Forelimb muscle (tissue), 1 donor: Measurements from ENCODE around the gene ETFB. TPM values are rescaled to one million over a fixed set of nuclear protein-coding genes. Genes with fewer than 3 reads are reported as not detected.

ENCODE experiments used
- DNase-seq: peaks from one replicate; pipeline ENCODE4 v3.0.0-alpha.2; 2013; ENCODE audit warnings: low read depth
- polyA plus RNA-seq: library from polyadenylated mRNA; unstranded; fragments of 120-200 nt; gene quantifications from one replicate; pipeline ENCODE4 v1.2.1, GENCODE V29; 2013; ENCODE audit not compliant: insufficient read length

Gene ETFB
- polyA plus RNA-seq, 1 donor = 40.1 TPM

DNA sequence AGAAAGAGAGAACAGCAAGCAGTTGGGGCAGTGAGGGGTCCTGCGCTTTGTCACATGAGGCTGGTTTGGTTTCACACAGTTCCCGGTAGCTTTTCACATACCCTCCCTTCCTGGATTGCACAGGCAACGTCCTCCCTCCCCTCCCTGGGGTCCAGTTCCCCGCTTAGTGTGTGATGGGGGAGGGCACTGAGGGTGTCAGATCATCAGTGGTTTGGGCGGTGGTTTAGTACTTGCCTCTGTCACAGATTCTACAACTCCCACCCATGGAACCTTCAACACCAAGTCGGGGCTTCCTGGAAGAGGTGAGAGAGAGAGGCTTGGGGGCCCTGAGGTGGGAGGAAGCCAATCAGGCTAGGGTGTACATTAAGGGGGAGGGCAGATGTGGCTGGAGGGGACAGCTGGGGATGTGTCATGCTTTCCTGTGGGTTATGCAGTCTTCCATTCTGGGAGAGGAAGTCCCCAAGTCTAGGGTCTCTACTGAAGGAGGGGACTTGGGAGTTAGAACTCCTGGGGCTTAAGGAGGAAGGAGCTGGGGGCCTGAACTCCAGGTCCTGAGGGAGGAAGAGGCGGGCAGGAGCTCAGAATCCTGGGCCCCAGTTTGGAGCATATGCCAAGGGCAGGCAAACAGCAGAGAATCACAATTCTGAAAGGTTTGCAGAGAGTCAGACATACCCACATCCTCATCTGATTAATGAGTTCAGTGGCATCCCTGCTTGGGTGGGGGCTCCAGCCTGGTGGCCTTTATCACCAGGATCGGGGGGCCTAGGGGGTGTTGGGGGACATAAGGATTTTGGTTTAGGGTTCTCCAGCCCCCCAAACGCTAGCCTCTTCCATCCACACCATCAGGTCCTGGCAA, 6.7 kb upstream of the ETFB start, which contains the start of gene NKG7:
Gene NKG7, minus strand, starts transcription at position 6 of the 856 bp plus-strand sequence. CDS start 119 bp downstream, outside the sequence.
- no peak for DNase-seq

- DNase-seq = no peak
Measured at GRCh38 chr19:51372021-51372648, 5.9 kb upstream of the ETFB start.

GRCh38 chr19:51371186-51371690, 5.0 kb upstream of the ETFB start:
- no peak for DNase-seq

- no peak for DNase-seq
Measured at GRCh38 chr19:51370230-51370629, 4.0 kb upstream of the ETFB start.

- no peak for DNase-seq
Measured at GRCh38 chr19:51368366-51369282, 2.4 kb upstream of the ETFB start, which contains the start of gene CLDND2. CLDND2 (minus strand) TSS chr19:51369003; CDS start chr19:51368577, 426 bp downstream.

DNA sequence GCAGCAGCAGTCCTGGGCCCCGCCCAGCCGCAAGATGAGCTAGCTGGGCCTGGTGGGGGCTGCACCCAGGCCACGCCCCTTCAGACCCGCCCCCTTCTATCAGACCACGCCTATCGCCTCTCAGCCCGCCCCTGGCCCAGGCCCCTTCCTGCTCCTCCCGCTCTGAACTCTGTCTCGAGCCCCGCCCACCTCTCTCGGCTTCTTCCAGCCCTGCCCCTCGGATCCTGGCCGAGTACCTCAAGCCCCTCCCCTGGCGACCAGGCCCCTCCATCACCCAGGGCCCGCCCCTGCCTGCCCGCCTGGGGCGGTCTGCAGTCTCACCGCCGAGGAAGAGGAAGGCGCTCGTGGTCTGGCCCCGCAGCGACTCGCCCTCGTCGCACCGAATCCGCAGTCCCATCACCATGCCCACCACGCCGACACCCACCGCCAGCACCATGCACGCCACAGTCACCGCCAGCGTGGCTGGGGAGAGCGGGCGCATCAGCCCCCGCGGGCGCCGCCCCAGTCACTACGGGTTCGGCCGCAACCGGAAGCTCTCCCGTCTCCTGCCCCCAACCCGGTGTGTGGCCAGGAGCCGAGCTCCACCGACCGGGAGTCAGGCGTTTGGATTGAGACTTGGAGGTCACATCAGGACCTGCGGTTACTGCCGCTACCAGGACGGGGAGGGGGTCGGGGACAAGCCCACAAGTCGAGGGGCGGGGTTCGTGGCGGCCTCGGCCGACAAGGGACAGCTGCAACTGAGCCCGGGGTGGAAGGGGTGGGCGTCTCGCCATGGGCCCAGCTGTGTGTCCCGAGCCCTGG, 1.6 kb upstream of the ETFB start:
- peak; percentile 91 for DNase-seq

DNA sequence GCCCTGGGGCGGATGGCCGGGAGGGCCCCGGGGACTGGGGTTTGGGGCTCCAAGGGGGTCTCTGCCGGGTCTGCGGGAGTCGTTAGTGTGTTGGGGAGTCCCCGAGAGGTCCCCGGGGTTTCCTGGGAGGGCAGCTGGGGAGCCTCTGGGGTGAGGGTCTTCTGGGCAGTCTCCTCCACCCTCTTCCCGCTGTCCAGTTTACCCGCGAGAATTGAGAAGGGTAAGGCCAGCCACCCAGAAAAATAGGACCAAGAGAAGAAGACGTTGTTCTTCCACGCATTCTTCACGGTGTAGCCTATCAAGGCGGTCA, 1.0 kb upstream of the ETFB start:
- no peak for DNase-seq

DNA sequence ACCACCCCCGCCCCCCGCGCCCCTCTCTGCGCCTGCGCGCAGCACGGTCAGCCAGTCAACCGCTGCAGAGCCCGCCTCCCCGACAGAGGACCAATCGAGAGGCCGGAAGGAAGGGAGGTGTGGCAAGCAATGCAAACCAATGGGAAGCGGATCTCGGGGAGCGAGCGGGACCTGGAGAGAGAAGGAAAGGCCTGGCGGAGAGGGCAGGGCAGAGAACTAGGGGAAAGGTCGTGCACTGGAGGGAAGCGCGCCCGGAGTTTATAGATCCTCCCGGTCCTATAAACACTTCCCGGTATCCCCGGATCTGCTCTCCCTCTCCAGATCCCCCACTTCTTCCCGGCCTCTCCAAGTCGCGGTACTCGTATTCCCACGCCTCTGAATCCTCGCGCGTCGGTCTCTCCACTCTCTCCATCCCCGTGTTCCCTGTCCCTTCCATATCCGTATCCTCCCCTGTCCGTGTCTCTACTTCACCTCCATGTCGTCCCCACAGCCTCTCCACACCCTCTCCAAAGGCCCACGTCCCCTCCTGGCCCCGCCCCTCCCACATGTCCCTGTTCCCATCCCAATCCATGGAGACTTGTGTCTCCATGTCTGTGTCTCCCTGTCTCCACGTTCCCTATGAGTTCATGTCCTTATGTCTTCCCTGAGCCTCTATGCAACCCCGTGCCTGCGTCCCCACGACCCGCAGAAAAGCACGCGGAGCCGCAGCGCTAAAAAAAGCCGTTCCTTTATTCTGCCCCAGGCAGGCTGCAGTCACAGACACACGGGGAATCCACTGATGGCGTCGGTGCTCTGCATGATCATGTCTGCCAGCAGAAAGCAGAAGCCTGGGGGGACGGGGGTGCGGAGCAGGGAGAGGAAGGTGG, 434 bp upstream of the ETFB start:
- DNase-seq = peak; percentile 94

DNA sequence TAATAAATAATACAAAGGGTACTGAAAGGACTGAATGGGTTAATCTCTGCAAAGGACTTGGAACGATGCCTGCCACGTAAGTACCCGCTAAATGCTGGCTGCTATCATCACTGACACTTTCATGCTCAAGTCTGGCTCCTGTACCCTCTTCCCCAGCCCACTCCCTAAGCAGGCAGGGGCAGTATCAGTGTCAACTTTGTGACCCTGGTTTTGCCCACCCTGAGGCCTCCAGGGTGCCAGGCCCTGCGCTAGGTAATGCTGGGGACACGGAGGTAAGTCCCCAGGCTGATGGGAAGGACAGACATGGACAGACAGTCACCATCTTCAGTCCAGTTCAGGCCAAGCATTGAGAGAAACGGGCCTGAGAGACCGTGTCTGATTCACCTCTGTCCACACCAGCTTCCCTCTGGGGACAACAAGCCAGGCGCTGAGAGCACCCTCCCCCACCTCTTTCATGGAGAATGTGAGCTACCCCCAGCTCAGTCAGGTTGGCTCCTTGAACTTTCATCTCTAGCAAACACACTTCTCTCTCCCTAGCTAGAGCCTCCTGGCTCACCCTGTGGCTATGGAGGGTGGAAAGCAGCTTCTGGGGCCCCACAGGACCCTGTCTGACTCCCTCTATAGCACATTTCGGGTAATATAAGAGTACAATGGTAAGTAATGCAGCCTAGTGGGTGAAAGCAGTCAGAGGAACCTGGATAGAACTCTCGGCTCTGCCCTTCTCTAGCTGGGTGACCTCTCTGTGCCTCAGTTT, 800 bp downstream of the ETFB start:
- DNase-seq = no peak

- DNase-seq = no peak
Measured at GRCh38 chr19:51364200-51365106, 1.7 kb downstream of the ETFB start.

DNA sequence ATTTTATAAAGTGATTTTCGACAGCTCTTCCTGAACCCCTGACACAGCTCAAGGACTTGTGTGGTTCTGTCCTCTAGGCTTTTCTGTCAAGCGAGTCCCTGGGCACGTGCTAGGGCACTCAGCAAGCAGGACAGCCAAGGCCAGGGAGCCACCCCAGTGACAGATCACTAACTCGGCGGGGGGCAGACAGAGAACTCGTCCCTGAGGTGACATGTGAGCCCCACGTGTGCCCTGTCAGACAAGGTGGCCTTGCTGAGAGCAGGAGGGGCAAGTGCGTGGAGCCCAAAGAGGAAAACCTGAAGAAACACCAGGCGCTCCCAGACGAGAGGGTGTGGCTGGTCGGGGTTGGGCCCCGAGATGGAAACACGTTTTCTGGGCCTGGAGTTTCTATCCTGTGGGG, 4.9 kb downstream of the ETFB start:
- DNase-seq = no peak

DNA sequence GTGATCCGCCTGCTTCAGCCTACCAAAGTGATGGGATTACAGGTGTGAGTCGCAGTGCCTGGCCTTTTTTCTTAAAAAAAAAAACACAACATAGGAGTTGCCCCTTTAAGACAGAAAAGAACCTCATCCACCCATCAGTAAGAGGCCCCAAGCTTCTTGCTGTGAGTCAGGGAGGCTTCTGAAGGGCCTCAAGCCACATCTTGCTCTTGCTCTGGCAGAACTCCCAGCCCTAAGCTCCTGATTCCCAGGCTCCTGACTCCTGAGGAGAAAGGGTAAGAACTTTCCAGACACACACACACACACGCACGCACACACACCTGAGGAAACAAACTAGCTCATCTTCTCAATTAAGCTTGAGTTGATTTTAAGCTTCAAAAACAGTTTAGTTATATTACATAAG, 6.9 kb downstream of the ETFB start:
- DNase-seq = no peak

GRCh38 chr19:51357952-51358351, 8.2 kb downstream of the ETFB start:
- no peak for DNase-seq

DNA sequence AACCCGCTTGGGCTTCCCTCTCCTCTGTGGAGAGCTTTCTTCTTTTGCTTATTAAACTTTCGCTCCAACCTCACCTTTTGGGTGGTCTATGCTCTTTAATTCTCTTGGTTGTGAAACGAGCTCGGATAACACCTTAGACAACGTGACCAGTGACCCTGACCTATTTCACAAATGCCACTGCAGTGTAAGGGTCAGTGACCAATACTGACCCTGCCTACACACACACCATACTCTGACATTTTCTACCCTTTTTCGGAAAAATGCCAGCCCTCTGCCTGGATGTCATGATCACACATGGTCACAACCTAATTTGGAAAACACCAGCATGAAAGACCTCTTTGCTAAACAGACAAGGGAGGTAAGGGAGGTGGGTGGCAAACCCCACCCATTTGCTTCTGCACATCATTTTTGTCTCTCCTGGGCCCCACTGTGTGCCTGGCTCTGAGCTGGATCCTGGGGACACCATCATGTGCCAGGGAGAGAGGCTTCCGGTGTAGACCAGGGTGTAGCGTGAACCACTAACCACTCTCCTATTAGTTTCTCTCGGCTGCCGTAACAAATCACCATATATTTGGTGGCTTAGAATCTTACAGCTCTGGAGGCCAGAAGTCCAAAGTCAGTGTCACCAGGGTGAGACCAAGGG, 9.9 kb downstream of the ETFB start:
- DNase-seq = no peak

DNA sequence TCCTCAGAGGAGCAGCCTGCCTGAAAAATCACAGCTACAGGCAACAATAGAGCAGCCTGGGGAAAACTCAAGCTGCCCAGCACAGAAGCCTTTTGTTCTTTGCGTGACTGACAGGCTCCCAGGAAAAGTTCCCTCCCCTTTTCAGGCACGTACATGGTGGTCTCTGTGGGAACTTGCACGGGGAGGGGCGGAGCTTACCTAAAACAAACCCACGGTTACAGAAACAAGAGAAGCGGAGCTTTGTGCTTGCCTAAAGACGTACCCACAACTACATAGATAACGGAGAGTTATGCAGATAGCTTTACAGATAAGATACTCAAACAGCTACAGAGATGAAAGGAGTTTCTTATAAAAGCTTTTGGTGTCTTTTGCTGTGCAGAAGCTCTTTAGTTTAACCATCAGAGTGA, 11.4 kb downstream of the ETFB start:
- DNase-seq = no peak

- DNase-seq = no peak
Measured at GRCh38 chr19:51354103-51354741, 12.0 kb downstream of the ETFB start.

DNA sequence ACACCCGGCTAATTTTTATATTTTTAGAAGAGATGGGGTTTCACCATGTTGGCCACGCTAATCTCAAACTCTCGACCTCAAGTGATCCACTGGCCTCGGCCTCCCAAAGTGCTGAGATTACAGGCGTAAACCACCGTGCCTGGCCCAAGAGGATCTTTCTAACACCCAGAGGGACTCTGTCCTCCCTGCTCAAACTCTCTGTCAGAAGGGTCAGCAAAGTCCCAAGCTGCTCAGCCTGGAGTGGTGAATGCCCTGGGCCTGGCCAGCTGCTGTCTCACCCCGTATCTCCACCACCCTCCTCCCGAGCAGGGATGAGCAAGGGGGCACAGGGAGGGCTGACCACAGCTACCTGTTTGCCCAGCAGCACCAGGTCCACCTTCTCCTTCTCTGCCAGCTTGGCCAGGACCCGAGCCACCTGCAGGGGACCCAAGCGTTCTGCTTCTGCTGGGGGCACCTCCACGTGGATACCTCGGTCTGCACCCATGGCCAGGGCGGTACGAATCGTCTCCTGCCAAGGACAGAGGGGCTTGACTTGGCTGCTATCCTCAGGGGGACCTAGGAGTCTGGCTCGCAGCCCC, 13.3 kb downstream of the ETFB start:
- DNase-seq = no peak
